Fibroblast of skin of back (primary cell): ENCODE results near the gene DNAJC5G.
"Not testable (repeated sequence)": the region's sequence is repeated elsewhere in the genome, so short reads cannot be mapped to it uniquely, and the experiment has no call there.

ENCODE experiments used
- DNase-seq: peaks from one replicate; pipeline ENCODE4 v3.0.0-alpha.2; 2013

The DNAJC5G gene

DNA sequence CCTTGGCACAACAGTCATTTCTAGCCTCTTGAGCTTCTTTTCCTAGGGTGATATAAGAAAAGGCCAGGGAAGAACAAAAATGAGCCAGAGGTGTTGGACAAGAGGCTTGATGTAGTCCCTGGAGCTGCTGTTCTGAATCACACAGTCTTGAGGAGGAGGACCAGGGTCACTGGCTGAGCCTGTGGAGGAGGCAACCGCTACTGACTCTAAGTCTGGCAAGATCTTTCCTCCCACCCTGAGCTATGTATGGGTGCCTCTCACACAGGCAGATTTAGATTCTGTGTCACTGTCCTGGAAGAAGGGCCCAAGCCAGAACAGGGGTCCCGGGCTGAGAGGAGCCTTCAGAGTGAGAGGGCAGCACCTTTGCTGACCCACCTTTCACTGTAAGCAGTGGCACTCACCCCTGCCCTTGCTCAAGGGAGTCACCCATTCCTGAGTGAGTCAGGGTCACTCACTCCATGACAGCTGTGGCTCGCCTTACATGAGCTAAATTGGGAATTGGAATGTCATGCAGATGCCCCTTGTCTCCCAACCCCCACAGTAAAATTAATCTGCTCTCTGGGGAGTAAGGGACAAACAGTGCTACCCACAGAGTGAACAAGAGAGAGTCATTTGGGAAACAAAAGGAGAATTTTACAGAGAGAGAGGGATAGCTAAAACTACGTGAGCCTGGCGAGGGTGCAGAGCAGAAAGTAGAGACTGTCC, 6.8 kb downstream of the DNAJC5G start, which contains the start of gene TRIM54:
TSS of gene TRIM54 (plus strand) at position 575 of the 705 bp plus-strand sequence. CDS start 303 bp downstream, outside the sequence.
- DNase-seq = peak; percentile 62

GRCh38 chr2:27282892-27283291, 7.7 kb downstream of the DNAJC5G start:
- DNase-seq = no peak

DNA sequence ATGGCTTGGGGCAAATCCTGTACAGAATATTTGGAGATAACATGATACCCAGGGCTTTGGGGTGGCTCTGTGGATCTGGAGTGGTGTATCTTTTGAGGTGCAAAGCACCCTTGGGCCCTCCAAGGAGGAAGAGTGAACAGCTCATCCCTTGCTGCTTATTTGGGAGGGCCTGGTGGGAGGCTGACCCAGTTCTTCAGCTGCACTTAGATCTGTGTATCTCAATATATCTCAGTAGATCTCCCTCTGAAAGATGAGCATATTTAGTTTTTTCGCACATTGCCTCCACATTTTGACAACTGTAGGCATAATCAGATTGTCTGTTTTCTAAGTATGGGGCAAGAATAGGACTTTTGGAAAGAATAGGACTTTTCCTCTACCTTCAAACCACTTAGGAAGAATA, 9.8 kb downstream of the DNAJC5G start:
- no peak for DNase-seq

- DNase-seq = no peak
These were observed 10.2 kb downstream of the DNAJC5G start for GRCh38 chr2:27285481-27285880.

DNA sequence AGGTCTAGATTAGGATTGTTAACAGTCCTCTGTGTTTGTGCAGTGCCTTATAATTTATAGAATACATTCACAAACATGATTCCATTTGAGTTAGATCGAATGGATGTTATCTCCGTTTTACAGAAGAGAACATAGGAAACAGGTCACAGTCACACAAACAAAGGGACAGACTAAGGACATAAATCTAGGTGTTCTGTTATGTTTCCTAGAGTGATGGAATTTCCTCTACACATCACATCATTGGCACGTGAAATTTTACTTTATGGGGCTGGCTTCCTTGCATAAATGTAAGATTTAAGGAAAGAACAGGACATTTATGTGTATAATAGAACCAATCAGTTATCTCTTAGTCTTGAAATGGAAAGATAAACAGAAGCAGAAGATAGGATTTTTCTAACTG, 13.4 kb downstream of the DNAJC5G start:
- DNase-seq = no peak

GRCh38 chr2:27290549-27290948, 15.3 kb downstream of the DNAJC5G start:
- no peak for DNase-seq

- no peak for DNase-seq
These were observed 16.6 kb downstream of the DNAJC5G start for GRCh38 chr2:27291865-27292264.

- no peak for DNase-seq
These were observed 19.7 kb downstream of the DNAJC5G start for GRCh38 chr2:27294928-27295327.

- no peak for DNase-seq
These were observed 21.2 kb downstream of the DNAJC5G start for GRCh38 chr2:27296481-27296880.

DNA sequence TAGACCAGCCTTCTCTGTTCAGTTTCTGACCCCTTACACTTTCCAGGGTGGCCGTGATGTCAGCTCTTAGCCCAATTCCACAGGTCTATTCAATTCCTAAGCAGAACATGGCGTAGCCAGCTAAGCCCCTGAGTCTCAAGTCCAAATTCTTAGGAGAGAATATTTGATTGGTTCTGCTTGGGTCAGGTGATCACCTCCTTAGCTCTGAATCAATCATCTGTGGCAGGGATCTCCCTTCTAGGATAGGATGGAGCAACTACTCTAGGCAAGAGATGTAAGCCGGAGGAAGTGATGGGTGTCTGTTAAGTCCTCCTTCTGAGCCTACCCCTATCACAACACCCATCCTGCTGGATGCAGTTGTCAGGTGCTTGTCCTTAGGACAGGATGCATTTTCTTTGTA, 22.0 kb downstream of the DNAJC5G start:
- no peak for DNase-seq

- no peak for DNase-seq
These were observed 23.3 kb downstream of the DNAJC5G start for GRCh38 chr2:27298391-27299080.

- DNase-seq = not testable (repeated sequence)
These were observed 25.4 kb downstream of the DNAJC5G start for GRCh38 chr2:27300606-27301005.

DNA sequence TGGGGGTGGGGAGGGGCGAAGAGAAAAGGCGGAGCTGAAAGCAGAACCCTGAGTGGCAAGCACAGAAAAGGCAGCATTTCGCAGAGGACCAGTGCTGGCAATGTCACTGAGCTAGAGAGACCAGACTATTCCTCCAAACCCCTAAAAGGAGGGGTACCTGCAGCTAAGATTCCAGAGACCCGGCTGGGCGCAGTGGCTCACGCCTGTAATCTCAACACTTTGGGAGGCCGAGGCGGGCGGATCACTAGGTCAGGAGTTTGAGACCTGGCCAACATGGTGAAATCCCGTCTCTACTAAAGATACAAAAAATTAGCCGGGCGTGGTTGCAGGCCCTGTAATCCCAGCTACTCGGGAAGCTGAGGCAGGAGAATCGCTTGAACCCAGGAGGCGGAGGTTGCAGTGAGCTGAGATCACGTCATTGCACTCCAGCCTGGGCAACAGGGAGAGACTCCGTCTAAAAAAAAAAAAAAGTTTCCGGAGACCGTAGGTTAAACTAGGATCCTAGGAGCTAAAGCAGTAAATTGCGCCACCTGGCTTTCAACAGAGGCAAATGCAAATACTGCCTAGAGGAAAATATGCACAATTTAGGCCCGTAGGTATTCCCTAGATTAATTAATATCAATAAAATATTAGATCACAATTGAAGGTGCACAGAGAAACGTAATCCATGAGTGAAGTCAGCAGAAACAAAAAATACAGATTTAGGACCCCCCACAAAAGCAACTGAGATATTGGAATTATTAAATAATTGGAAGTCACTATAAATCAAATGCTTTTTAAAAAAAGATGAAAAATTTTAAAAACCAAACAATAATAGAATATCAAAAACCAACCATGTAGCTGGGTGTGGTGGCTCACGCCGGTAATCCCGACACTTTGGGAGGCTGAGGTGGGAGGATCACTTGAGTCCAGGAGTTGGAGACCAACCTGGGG, 28.1 kb downstream of the DNAJC5G start:
- peak; percentile 77 for DNase-seq

DNA sequence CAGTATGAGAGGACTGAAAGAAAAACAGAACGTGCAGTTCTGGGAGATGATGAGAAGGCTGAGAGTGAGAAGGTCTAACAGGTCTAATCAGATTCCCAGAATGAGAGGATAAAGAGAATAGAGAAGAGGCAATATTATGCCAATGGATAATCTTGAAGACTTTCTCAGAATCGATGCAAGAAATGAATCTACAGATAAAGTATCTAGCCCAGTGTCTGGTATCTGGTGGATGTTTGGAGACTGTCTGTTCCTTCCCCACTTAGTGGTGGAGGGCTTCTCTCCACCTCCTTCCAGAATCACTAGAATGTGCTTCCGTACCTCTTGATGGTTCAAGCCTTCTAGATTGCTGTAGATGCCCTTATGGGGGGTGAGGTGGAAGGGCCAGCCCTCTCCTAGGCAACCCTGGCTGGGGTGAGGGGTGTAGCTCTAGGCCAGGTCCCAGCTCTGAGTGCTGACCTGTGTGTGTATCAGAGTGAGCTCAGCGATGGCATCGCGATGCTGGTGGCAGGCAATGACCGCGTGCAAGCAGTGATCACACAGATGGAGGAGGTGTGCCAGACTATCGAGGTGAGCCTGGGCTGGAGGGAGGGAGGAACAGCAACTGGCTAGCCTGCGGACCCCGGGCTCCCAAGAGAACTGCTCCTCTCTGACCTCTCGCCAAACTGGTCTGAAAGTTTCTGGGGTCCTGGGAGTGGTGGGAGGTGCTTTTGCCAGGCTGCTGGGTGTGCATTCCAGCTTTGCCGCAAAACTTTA, 29.4 kb downstream of the DNAJC5G start:
- DNase-seq = no peak

GRCh38 chr2:27305516-27305915, 30.3 kb downstream of the DNAJC5G start:
- DNase-seq = no peak

- no peak for DNase-seq
These were observed 30.9 kb downstream of the DNAJC5G start for GRCh38 chr2:27306136-27306535.

GRCh38 chr2:27306573-27307286, 31.5 kb downstream of the DNAJC5G start:
- DNase-seq = no peak

DNA sequence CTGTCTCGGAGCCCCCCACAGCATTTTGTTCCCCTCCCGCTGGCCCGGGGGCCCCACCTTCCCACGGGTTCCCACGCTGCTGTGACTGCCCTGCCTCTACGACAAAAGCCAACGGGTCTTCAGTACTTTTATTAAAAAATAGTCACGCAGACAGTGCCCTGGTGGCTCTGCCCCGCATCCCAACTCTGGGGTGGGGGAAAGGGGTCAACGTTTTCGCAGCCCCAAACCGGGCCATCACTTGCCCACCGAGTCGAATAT, 32.0 kb downstream of the DNAJC5G start:
- no peak for DNase-seq

GRCh38 chr2:27307545-27308358, 32.5 kb downstream of the DNAJC5G start:
- no peak for DNase-seq

- peak; percentile 47 for DNase-seq
These were observed 33.2 kb downstream of the DNAJC5G start, which contains the start of gene UCN for GRCh38 chr2:27308359-27308881. UCN (minus strand) TSS chr2:27308445; CDS start chr2:27307895, 550 bp downstream.

GRCh38 chr2:27309651-27310050, 34.4 kb downstream of the DNAJC5G start:
- no peak for DNase-seq
